Fibroblast of the aortic adventitia (primary cell): ENCODE measurements around the gene SLC35B1. TPM values are rescaled to one million over a fixed set of nuclear protein-coding genes. Genes with fewer than 3 reads are reported as not detected.

Source experiments
- DNase-seq: peaks from one replicate; pipeline ENCODE4 v3.0.0-alpha.2; 2010; ENCODE audit warnings: low read depth
- H3K4me3 ChIP-seq: 2 replicates; pipeline ENCODE4 v1.5.1; 2011; ENCODE audit warnings: low read depth, mild to moderate bottlenecking, control low read depth, low read length, moderate library complexity
- CTCF ChIP-seq: IDR thresholded peaks from 2 replicates; pipeline ENCODE4 v1.5.1; 2011; ENCODE audit warnings: mild to moderate bottlenecking, low read length, control low read depth, inconsistent platforms; ENCODE audit not compliant: insufficient read depth
- total RNA-seq: library from RNA; depleted of rRNA; stranded (reverse); fragments of >200 nt; gene quantifications from 2 replicates; pipeline ENCODE4 v1.2.3, GENCODE V29; 2012; ENCODE audit warnings: low replicate concordance

The SLC35B1 gene, protein sequence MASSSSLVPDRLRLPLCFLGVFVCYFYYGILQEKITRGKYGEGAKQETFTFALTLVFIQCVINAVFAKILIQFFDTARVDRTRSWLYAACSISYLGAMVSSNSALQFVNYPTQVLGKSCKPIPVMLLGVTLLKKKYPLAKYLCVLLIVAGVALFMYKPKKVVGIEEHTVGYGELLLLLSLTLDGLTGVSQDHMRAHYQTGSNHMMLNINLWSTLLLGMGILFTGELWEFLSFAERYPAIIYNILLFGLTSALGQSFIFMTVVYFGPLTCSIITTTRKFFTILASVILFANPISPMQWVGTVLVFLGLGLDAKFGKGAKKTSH
- 24.5 and 59.7 TPM in 2 replicates for total RNA-seq

GRCh38 chr17:49707608-49708514 is at the start of gene SLC35B1:
SLC35B1 (minus strand) TSS chr17:49707964; CDS start chr17:49707833, 131 bp downstream.
- peak within 1 kb of the TSS; percentile 95 for H3K4me3 ChIP-seq
- peak; percentile 99 for DNase-seq
- TF ChIP-seq CTCF: peak; percentile 95

DNA sequence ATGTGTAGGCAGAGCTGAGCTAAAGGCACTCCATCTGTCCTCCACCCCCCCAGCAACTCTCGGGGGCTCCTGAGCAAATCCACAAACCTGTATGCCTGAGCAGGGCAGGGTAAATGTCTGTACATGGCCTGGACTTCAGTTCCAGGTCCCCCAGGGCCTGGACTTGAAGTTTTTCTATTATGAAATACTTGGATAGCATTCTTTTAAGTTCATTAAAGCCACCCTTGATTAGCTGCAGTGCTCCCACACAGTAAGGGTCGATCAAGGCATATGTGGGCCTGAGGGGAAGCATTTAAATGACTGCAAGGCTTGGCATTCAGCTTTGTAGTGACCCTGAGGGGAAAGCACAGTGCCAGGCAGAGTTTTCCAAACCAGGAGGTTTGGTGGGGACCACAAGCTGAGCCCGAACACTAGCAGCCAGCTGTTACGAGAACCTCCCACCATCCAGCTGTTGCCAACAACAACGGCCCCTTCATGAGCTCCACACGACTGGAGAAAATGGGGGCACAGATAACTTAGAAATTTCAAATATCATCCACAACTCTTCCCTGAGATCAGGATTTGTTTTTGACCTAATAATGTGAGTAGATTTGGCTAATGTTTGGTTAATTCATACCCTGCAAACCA is 49.5 kb upstream of the SLC35B1 start:
- no peak for DNase-seq
- no peak for TF ChIP-seq CTCF
- H3K4me3 ChIP-seq: no peak overlapping the region

DNA sequence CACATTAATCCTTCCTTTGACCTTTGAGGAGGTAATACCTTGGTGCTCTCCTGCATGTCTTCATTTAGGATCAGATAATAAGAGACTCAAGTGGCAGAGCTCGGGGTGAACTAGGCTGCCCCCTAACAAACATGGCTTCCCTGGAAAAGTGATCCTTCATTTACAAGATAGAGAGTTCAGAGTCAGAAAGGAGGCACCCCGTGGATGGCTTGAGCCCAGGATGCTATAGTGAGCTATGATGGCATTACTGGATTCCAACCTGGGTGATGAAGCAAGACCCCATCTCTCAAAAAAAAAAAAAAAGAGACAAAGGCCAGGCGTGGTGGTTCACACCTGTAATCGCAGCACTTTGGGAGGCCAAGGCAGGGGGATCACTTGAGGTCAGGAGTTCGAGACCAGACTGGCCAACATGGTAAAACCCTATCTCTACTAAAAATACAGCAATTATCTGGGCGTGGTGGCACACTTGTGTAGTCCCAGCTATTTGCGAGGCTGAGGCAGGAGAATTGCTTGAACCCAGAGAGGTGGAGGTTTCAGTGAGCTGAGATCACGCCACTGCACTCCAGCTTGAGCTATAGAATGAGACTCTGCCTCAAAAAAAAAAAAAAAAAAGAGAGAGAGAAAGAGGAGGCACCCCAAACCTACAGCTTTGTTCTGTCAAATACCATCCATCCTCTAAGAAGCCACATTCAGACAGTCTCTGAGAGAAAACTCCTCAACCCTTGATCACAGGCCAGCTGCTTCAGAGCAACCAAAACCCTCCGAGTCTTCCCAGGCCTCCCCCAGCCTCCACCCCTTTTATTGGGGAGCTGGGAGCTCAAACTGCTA is 48.8 kb upstream of the SLC35B1 start:
- H3K4me3 ChIP-seq: no peak overlapping the region
- no peak for DNase-seq
- no peak for TF ChIP-seq CTCF

GRCh38 chr17:49755663-49756283 is 48.0 kb upstream of the SLC35B1 start:
- H3K4me3 ChIP-seq: no peak overlapping the region
- DNase-seq: no peak
- TF ChIP-seq CTCF: no peak

GRCh38 chr17:49753959-49754391 is 46.2 kb upstream of the SLC35B1 start:
- DNase-seq: peak; percentile 84
- no peak overlapping the region for H3K4me3 ChIP-seq
- no peak for TF ChIP-seq CTCF

- TF ChIP-seq CTCF: no peak
- no peak for DNase-seq
- no peak overlapping the region for H3K4me3 ChIP-seq
Observed at GRCh38 chr17:49752508-49752907, 44.7 kb upstream of the SLC35B1 start.
